HG03135 (cell line): ENCODE measurements around the gene KCNN3.
"Not testable (repeated sequence)": the region's sequence is repeated elsewhere in the genome, so short reads cannot be mapped to it uniquely, and the experiment has no call there.

ENCODE experiments used
- ATAC-seq: cut with Tn5 transposase; IDR thresholded peaks from one replicate; pipeline ENCODE4 v1.9.1; 2021; ENCODE audit warnings: mild to moderate bottlenecking, moderate library complexity; ENCODE audit not compliant: unreplicated experiment

KCNN3 gene

GRCh38 chr1:154870115-154870571 lies at the start of gene KCNN3:
Gene KCNN3, minus strand, starts transcription at chr1:154870281. Its CDS starts 317 bp downstream, at chr1:154869964.
- ATAC-seq = peak; percentile 86

- no peak for ATAC-seq
Measured at GRCh38 chr1:154913273-154913672, 43.2 kb upstream of the KCNN3 start.

DNA sequence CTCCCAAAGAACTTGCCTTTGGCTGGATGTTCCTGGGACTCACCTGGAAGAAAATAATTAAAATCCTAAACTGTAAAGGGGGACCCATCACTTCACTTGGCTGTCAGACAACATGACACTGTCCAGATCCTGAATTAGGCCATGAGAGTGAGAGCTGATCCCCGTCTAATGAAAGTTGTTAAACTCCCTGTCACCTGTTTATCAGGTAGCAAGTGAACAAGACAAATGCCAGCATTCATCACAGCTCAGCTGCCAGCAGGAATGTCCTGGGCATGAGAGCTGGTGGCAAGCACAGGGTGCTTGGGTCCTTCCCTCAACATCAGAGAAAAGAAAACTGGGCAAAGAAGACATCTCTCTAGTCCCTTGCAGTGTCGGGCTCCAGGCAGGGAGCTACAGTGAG lies 42.7 kb upstream of the KCNN3 start:
- ATAC-seq = no peak

GRCh38 chr1:154911691-154912550 lies 41.8 kb upstream of the KCNN3 start:
- no peak for ATAC-seq

- ATAC-seq = no peak
Measured at GRCh38 chr1:154910851-154911250, 40.8 kb upstream of the KCNN3 start.

- no peak for ATAC-seq
Measured at GRCh38 chr1:154908937-154909336, 38.9 kb upstream of the KCNN3 start.

DNA sequence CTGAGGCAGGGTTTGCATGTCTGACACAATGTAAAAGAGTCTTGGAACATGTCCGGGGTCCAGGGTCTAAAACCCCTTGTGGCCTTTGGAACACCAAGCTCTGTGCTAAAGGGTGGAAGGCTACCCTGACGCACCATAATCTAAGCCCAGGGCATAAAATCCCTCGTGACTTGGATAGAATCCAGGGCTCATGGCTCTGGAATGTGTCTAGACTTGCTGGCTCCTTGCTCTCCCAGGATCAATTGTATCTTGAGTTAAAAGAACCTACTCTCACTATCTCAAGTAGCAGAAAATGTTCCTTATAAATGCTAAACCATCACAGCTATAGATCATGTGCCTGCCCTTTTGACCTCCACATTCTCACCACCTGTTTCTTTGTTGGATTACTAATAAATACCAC lies 38.0 kb upstream of the KCNN3 start:
- ATAC-seq = not testable (repeated sequence)

DNA sequence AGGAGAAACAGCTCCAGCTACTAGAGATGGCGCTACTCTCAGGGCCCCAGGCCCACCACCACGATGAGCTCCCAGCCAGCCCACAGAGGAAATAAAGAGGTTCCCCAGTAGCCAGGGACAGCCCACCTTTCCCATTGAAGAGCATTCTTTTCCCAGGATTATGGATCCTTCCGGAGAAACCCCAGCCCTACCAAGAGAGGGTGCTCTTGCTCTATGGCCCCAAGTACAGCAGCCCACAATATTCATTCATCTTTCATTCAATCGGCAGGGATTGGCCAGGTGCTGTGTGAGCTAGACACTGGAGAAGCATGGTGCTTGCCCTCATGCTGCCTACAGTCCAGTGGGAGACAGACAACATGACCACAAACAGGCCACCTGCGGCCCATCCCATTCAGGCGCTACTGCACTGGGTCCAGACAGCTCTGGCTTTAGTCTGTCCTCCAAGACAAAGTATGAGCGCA lies 36.6 kb upstream of the KCNN3 start:
- no peak for ATAC-seq

- no peak for ATAC-seq
Measured at GRCh38 chr1:154902938-154903566, 33.0 kb upstream of the KCNN3 start.

DNA sequence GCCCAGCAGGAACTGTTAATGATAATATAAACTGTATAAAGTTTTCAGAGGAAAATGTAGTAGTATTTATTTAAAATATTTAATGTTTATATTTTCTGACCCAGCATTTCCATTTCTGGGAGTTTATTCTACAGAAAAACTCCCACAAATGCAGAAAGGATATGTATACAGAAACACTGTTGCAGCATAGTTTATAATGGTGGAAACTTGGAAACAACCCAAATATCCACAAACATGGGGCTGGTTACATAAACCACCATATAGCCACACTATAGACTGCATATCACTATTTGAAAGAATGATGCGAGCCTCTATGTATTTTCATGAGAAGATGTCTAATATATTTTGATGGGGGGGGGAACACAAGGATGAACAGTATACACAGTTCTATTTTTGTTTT lies 31.5 kb upstream of the KCNN3 start:
- no peak for ATAC-seq

DNA sequence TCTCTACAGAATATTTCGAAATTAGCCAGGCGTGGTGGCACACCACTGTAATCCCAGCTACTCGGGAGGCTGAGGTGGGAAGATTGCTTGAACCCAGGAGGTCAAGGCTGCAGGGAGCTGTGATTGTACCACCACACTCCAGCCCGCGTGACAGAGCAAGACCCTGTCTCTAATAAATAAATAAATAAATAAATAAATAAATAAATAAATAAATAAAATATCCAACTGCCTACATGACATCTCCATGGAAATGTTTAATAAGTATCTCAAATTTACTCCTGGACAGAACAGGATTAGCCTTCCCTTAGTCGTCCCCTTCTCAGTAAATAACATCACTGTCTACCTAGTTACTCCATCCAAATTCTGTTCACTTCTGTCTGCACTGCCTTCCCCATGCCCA lies 29.0 kb upstream of the KCNN3 start:
- no peak for ATAC-seq

DNA sequence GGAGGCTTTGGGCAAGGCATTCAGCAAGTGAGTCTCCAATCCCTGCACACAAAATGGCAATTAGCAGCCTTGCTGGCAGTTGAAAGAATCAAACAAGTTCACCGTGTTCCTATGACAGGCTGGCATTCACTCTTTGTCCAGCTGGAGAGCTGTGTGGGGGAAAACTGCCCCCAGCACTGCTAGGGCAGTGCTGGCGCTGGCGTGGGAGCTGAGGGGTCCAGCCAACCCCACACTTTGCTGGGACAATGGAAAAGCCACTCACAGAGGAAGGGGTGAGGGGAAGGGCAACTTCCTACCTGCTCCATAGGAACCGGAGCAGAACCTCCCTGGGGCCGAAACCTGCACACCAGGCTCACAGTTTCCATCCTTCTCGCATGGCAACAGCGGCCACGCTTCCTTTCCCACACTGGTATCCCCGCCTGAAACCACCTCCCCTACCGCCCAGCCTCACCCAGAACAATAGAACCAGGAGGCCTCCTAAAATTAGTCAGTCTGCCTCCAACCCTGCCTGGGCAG lies 26.7 kb upstream of the KCNN3 start:
- no peak for ATAC-seq

GRCh38 chr1:154895798-154896197 lies 25.7 kb upstream of the KCNN3 start:
- no peak for ATAC-seq

GRCh38 chr1:154891452-154891851 lies 21.4 kb upstream of the KCNN3 start:
- no peak for ATAC-seq

DNA sequence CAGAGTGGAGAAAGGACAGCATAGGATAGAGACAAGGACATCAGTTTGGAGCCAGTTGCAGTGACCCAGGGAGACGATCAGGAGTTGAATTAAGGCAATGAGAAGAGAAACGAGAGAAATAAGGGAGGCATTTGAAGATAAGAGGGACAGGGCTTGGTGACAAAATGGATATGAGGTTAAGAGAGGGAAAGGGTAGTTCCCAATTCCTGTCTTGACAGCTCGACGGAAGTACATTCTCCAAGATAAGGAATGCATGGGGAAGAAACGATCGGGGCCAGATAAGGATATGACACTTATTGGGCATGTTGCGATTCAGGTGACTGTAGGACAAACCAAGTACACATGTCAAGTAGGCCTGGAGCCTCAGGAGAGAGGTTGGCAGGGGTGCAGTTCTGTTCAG lies 18.7 kb upstream of the KCNN3 start:
- ATAC-seq = no peak

- ATAC-seq = no peak
Measured at GRCh38 chr1:154886281-154887015, 16.4 kb upstream of the KCNN3 start.

DNA sequence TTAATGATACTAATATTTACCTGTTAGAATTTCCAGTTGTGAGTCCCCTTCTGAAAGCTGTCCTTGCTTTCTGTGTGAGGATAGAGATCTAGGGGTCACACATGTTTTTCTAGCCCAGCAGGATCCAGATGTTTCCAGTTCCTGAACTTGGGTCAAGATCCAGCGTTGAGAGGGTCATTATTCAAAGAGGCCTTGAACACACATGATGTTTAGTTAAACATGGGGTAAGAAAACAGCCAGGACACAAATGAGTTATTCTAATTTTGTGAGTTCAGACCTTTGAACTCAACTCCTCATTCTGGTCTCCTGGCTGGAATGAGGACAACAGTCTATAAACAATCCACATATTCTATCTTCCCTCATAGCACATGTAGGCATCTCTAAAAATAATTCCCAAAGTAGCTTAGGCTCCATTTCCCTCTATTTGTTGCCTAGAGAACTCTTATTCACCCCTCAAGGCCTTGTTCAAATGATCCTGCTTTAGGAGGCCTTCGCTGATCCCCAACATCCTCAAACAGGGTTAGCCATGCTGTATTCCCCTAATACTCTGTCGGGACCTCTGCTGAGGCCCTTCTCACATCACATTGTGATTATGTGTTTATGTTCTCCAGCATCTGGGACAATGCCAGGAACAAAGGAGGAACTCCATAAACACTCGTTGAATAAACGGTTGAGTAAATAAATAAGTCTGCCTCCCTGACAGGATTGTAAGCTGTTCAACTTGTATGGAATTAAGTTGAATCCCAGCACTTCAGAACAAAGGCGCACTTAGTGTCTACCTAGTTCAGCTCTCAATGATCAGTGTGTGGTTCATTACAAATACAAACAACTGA lies 15.0 kb upstream of the KCNN3 start:
- ATAC-seq = no peak

DNA sequence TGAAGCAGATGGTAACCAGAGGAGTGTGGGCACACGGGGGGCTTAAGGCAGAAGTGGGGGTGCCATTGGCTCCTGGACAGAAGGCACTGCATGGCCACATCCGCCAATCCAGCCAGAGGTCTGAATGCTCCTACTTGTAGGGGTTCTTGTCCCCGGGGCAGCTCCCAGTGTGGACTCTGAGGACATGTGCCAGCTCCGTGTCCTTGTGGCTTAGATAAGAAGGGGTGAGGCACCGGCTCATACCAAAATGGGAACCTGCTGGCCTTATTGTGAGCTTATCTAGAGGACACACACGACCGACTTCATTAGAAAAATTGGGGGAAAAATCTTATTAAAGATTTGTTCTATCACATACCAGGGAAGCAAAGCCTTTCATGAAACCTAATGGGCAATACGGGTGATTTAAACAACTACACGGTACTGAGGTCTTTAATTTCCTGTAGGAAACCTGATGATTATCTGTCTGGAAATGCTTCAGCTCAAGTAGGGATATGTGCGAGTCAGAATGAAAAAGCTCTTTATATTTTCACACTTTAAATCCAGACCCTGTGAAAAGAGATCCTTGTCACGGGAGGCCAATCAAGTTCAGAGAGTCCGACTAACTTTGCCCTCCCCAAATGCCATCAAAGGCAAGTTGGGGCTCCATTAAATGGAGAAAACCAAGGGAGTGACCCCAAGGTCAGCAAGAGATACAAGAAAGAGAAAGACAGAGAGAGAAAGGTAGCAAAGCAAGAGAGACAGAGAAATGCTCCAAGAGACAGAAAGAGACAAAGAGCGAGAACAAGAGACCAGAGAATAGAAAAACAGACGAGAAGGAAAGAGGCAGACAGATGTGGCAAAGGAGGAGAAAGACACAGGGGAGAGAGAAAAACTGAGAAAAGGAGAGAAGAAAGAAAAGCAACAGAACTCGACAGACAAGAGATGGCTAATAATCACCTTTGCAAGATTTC lies 14.1 kb upstream of the KCNN3 start:
- no peak for ATAC-seq

DNA sequence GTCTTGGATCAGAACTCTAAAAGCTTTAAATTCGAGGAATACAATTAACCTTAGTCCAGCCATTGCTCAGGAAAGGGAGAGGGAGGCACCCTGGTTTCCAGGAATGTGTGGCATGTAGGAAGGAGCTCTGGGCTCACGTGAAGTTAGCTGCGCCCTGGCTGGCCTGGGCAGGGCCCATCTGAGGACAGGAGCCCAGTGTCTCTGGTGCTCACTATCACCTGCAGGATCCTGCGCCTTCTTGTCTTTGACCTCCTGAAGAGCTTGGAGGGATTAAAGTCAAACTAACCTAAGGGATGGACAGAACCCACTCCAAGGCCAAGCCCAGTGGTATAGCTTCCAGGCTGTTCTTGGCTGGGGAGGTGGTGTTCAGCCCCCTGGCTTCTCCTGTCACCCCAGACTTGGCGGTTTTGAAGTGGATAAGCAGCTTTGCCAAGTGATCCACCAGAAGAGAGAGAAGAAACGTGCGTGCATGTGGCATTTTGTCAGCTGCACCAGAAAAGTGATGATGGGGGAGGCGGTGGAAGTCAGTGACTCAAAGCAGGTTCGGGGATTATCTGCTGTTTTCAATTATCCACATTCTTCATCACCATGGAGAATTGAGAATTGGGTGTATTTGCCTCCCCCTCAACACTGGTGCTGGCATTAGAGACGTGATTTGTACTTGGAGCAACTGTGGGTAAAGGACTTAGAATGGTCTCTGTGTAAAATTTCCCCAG lies 11.9 kb upstream of the KCNN3 start:
- ATAC-seq = no peak
